ENCODE results near the gene C2.
"Not testable (repeated sequence)": the region's sequence is repeated elsewhere in the genome, so short reads cannot be mapped to it uniquely, and the experiment has no call there.

C2 gene

GRCh38 chr6:31898383-31899011 is 29.0 kb upstream of the C2 start:
- no peak for DNase-seq (ENCODE audit: low read depth in 1 of 2, low spot score in 1 of 2)

DNA sequence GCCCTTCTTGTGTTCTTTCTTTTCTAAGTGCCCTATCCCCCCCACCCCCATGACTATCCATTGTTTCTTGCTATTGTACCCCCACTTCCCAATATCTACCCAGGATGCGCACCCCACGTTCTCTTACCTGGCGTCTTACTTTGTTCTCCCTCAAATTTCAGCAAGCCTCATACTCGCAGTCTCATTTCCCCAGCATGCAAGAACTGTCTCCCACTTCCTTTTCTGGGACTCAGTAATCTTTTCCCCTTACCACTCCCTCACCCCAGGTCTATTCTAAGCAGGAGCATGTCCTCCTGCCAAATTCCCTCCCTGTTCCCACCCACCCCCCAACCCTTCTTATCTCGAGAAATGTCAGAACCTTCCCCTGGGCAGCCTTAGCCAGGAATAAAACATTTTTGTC is 28.3 kb upstream of the C2 start:
- DNase-seq (ENCODE audit: low read depth in 1 of 2, low spot score in 1 of 2), result no peak

DNA sequence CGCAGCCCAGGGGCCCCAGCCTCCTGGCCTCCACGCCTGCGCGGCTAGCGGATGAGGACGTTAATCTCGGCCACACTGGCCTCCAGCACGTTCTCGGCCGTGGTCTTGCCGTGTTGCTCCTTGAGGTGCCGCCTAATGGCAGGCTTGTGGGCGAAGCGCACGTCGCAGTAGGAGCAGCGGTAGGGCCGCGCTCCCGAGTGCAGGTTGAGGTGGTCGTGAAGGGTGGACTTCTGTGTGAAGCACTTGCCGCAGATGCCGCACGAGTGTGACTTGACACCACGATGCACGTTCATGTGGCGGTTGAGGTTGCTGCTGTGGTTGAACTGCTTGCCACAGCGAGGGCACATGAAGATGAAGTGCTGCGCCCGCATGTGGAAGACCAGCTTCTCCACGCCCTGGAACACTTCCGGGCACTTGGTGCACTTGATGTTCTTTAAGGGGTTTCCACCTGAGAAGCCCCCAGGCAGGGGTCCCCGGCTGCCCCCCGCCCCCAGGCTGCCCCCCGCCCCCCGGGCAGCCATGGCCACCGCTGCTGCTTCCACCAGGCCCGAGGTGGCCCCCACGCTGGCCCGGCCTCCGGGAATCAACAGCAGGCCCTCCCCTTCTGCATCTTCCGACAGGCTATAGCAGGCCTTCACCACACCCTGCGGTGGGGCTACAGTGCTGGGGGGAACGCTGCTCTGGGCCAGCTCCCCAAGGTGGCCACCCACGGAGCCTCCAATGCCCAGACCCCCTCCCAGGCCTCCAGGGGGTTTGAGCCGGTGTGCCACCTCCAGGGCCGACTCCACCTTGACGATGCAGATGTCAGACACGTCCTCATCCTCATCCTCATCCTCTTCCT is 27.4 kb upstream of the C2 start:
- DNase-seq (ENCODE audit: low read depth in 1 of 2, low spot score in 1 of 2), result no peak

DNA sequence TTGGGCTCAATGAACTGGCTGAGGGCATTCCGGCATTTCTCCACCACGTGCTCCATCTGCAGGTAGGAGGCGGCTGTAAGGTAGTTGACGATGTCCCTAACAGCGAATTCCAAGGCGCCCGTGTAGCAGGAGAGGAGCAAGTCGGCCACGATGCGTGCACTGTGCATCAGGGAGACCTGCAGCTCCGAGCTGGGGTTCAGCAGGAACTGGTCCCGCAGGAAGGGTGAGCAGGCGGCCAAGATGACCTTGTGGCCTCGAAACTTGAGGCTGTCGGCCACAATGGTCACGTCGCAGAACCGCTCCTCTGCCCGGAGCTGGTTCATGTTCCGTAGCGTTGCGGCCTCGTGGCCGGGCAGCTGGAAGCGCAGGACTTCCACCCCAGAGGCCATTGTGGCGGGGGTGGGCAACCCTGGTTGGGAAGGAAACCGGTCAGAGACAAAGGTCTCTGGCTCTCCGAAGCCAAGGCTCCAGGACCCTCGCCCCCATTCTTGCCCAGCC is 26.6 kb upstream of the C2 start:
- no peak for DNase-seq (ENCODE audit: low read depth in 1 of 2, low spot score in 1 of 2)

- DNase-seq (ENCODE audit: low read depth in 1 of 2, low spot score in 1 of 2), result peak; percentile 26 to 61
Observed at GRCh38 chr6:31901415-31901952, 26.0 kb upstream of the C2 start.

GRCh38 chr6:31901953-31902643 is 25.4 kb upstream of the C2 start, which contains the start of gene ZBTB12:
Gene ZBTB12 (minus strand): TSS chr6:31902086. CDS start chr6:31901305, 781 bp downstream.
- peak; percentile 68 to 79 for DNase-seq (ENCODE audit: low read depth in 1 of 2, low spot score in 1 of 2)

DNA sequence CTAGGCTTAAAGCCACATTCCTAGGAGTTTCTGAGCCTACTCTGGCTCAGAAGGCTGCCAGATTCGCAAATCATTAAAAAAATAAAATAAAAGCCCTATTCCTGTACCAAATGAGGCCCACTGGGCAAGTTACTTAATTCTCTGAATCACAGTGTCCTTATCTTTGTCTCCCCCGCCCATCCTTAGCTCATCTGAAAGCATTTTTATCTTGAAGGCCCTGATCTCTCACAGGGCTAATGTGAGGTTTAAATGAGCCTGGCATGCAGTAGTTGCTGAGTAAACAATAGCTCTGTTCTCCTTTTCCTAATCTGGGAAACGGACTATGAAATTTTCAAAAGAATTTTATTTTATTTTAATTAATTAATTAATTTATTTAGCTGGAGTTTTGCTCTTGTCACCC is 23.6 kb upstream of the C2 start:
- no peak for DNase-seq (ENCODE audit: low read depth in 1 of 2, low spot score in 1 of 2)

DNA sequence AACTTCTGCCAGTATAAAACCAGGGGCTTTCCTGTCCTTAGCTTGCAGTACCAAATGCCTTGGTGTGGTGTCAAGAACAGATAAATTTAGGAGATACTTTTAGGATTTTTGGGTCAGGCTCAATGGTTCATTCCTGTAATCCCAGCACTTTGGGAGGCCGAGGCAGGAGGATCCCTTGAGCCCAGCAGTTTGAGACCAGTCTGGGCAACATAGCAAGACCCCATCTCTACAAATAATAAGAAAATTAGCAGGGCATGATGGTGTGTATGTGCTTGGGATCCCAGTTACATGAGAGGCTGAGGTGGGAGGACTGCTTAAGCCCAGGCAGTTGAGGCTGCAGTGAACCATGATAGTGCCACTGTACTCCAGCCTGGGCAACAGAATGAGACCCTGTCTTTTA is 22.5 kb upstream of the C2 start:
- DNase-seq (ENCODE audit: low read depth in 1 of 2, low spot score in 1 of 2), result no peak

DNA sequence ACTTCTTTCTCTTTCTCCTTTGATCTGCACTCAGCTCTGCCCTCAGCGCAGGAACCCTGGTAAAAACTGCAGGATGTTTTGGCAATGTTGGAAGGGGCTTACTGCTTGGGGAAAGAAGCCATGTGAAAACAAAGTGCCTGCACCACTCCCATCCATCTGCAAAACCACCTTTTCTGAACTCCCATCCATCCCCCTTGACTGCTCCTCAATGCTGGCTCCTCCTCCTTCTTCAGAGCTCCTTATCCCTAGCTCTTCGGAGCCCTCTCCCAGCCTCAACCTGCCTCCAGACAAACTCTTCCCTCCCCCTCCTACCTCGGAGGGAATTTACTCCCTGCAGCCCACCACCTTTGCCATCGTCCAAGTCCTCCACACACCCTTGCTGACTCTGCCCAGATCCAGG is 21.4 kb upstream of the C2 start:
- DNase-seq (ENCODE audit: low read depth in 1 of 2, low spot score in 1 of 2), result no peak

- not testable (repeated sequence) for DNase-seq (ENCODE audit: low read depth in 1 of 2, low spot score in 1 of 2)
Observed at GRCh38 chr6:31906727-31907126, 20.8 kb upstream of the C2 start.

DNA sequence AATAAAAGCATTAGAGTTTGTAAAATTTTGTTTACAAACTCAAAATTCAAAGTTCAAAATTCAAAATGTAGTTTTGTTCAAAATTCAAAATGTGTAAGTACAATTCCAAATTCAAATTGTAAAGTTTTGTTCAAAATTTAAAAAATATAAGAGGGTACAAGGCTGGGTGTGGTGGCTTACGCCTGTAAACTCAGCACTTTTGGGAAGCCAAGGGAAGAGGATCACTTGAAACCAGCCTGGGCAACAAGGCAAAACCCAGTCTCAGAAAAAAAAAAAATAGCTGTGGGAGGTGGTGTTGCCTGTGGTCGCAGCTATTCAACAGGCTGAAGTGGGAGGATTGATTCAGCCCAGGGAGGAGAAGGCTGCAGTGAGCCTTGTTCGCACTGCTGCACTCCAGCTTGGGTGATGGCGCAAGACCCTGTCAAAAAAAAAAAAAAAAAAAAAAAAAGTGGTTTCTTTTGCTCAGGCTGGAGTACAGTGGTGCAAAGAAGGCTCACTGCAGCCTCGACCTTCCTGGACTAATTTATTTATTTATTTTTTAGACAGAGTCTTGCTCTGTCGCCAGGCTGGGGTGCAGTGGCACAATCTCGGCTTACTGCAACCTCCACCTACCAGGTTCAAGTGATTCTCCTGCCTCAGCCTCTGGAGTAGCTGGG is 20.2 kb upstream of the C2 start:
- no peak for DNase-seq (ENCODE audit: low read depth in 1 of 2, low spot score in 1 of 2)

DNA sequence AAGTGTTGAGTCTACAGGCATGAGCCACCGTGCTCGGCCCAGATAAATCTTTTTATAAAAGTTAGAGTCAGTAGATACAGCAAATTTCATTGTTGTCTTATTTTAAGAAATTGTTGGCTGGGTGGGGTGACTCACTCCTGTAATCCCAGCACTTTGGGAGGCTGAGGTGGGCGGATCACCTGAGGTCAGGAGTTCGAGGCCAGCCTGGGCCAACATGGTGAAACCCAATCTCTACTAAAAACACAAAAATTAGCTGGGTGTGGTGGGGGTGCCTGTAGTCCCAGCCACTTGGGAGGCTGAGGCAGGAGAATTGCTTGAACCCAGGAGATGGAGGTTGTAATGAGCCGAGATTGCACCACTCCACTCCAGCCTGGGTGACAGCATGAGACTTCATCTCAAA is 19.3 kb upstream of the C2 start:
- DNase-seq (ENCODE audit: low read depth in 1 of 2, low spot score in 1 of 2), result not testable (repeated sequence)

GRCh38 chr6:31908791-31909190 is 18.7 kb upstream of the C2 start:
- no peak for DNase-seq (ENCODE audit: low read depth in 1 of 2, low spot score in 1 of 2)

- not testable (repeated sequence) for DNase-seq (ENCODE audit: low read depth in 1 of 2, low spot score in 1 of 2)
Observed at GRCh38 chr6:31909298-31909697, 18.2 kb upstream of the C2 start.

DNA sequence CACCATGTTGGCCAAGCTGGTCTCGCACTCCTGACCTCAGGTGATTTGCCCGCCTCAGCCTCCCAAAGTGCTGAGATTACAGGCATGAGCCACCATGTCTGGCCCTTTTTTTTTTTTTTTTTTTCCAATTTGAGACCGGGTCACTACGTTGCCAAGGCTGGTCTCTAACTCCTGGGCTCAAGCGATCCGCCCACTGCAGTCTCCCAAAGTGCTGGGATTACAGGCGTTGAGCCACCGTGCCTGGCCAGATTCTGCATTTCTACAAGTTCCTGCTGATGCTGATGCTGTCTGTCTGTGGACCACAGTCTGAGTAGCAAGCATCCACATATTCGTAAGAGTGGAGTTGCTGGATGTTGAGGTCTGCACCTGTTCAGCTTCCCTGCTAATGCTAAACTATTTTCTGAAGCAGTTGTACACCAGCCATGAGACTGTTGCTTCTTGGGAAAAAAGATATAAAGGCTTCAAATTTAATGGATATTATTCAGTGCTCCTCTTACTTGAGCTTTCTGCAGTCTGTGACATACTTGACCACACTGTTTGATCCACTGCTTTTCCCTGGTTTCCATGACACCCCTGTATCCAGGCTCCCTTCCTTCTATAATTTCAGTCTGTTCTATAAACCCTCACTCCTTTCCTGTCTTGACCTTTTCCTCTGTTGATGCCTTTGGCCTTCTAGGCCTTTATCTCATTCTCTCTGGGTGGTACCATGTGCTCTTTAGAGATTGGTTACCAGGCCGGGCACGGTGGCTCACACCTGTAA is 15.5 kb upstream of the C2 start:
- DNase-seq (ENCODE audit: low read depth in 1 of 2, low spot score in 1 of 2), result no peak

DNA sequence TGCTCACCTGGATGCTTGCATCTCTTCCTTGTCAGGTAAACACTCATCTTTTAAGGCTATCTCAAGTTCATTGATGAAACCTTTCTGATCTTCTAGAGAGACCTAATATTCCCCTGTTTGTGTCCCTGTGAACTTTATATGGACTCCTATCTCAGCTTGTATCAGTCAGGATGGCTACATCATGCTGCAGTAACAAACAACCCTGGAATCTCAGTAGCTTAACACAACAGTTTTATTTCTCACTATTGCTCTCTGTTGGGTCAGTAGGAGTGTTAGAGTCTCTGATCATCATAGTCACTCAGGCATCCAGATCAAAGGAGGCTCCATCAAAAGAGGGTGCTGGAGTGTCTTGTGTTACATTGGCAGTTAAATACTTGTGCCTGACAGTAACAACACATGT is 12.2 kb upstream of the C2 start:
- no peak for DNase-seq (ENCODE audit: low read depth in 1 of 2, low spot score in 1 of 2)

- DNase-seq (ENCODE audit: low read depth in 1 of 2, low spot score in 1 of 2), result no peak
Observed at GRCh38 chr6:31915756-31916155, 11.8 kb upstream of the C2 start.

- DNase-seq (ENCODE audit: low read depth in 1 of 2, low spot score in 1 of 2), result no peak
Observed at GRCh38 chr6:31918069-31918720, 9.3 kb upstream of the C2 start.

DNA sequence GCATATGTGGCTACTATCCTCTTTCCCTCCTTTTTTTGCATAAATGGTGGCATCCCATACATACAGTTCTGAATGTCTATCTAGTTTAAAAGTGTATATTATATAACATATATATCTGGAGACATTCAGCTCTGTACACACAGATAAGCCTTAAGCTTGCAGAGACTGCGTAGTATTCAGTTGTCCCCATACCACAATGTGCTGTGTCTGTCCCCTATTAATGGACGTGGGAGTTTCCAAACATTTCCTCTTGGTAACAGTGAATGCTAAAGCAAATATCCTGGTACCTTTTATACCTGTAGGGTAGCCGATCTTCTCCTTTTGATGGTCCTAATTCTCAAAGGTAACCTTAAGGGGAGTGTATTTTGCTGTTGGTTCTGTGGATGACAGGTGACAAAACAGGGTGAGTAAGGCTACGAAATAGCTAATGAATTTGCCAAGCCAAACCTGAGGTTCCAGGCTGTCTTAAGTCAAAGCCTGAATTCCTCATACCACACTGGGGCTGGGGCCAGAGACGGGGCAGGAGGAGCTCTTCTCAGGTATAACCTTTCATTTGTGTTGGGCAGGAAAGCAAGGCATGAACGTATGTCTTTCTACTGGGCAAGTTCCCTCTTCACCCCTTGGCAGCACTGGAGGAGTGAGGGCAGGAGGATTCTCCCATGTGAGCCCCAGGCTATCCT is 7.8 kb upstream of the C2 start:
- no peak for DNase-seq (ENCODE audit: low read depth in 1 of 2, low spot score in 1 of 2)

Measured in stimulated activated CD4-positive, alpha-beta T cell treated with anti-CD3 and anti-CD28 coated beads, Interleukin-15, amount 100 ng/mL, for 1 hour (primary cell).